ENCODE data around the gene IL6ST. TPM values are rescaled to one million over a fixed set of nuclear protein-coding genes. Genes with fewer than 3 reads are reported as not detected.

IL6ST gene
- total and polyA plus RNA-seq, 4 donors = 51.3 to 438 (median 109) TPM

GRCh38 chr5:55934720-55935119 lies 60.0 kb downstream of the IL6ST start:
- no peak for TF ChIP-seq CTCF (IDR thresholded peaks at IDR 0.05; ENCODE audit: low read depth, low read length, missing input control)
- no peak for TF ChIP-seq HNF4G (IDR thresholded peaks at IDR 0.05)
- no peak for TF ChIP-seq MAX (IDR thresholded peaks at IDR 0.05)
- TF ChIP-seq GABPA (IDR thresholded peaks at IDR 0.05 in 1 of 2, conservative IDR thresholded peaks at IDR 0.05 in 1 of 2) = no peak
- TF ChIP-seq NR2F2 (IDR thresholded peaks at IDR 0.05) = no peak
- TF ChIP-seq YY1 (IDR thresholded peaks at IDR 0.05) = no peak
- no peak for TF ChIP-seq ZBTB33 (IDR thresholded peaks at IDR 0.05)
- TF ChIP-seq RAD21 (IDR thresholded peaks at IDR 0.05) = no peak
- TF ChIP-seq SP1 (IDR thresholded peaks at IDR 0.05) = no peak
- TF ChIP-seq EGR1 (IDR thresholded peaks at IDR 0.05; ENCODE audit: low read depth in 2 of 2) = no peak
- no peak for TF ChIP-seq REST (IDR thresholded peaks at IDR 0.05)
- TF ChIP-seq FOXA1 (IDR thresholded peaks at IDR 0.05) = no peak
- Histone ChIP-seq H3K27ac (ENCODE audit: low read depth in 1 of 2, low read length in 2 of 2) (peak overlapping the region; percentile 71 to 76), H3K4me1 (ENCODE audit: control insufficient read depth in 4 of 4, insufficient read depth in 4 of 4, low read length in 3 of 4) (peaks cover 9 to 60% (median 35%) of the 10 kb centered on the region in 4 donors), H3K9me3 (ENCODE audit: control insufficient read depth in 4 of 4, low read length in 3 of 4) (no peaks in the 10 kb centered on the region), H3K9ac (ENCODE audit: low read depth in 1 of 2, low read length in 2 of 2) (peak overlapping the region in 1 of 2 donors; percentile 85), H3K36me3 (ENCODE audit: control insufficient read depth in 4 of 4, insufficient read depth in 3 of 4, low read depth in 1 of 4, low read length in 3 of 4) (peaks cover 2 to 17% (median 10%) of the 10 kb centered on the region in 4 donors), H3K4me3 (ENCODE audit: low read depth in 1 of 3, low read length in 3 of 3) (no peak overlapping the region), H3K27me3 (ENCODE audit: control insufficient read depth in 4 of 4, insufficient read depth in 4 of 4, low read length in 3 of 4) (no peaks in the 10 kb centered on the region)
- no peak for DNase-seq (ENCODE audit: low spot score)
- WGBS = 46% methylated on average over 2 of the region's 2 CpGs

- DNase-seq (ENCODE audit: low spot score) = peak; percentile 50
- H3K27ac ChIP-seq (ENCODE audit: low read depth in 1 of 2, low read length in 2 of 2) = peak overlapping the region; percentile 71 to 76
- peaks cover 9 to 58% (median 35%) of the 10 kb centered on the region in 4 donors for H3K4me1 ChIP-seq (ENCODE audit: control insufficient read depth in 4 of 4, insufficient read depth in 4 of 4, low read length in 3 of 4)
- peak overlapping the region in 1 of 2 donors; percentile 85 for H3K9ac ChIP-seq (ENCODE audit: low read depth in 1 of 2, low read length in 2 of 2)
- WGBS = 35% methylated on average over 9 of the region's 9 CpGs
- H3K27me3 ChIP-seq (ENCODE audit: control insufficient read depth in 4 of 4, insufficient read depth in 4 of 4, low read length in 3 of 4) = no peaks in the 10 kb centered on the region
- H3K4me3 ChIP-seq (ENCODE audit: low read depth in 1 of 3, low read length in 3 of 3) = no peak overlapping the region
- H3K36me3 ChIP-seq (ENCODE audit: control insufficient read depth in 4 of 4, insufficient read depth in 3 of 4, low read depth in 1 of 4, low read length in 3 of 4) = peaks cover 0 to 11% (median 9%) of the 10 kb centered on the region in 4 donors
- no peaks in the 10 kb centered on the region for H3K9me3 ChIP-seq (ENCODE audit: control insufficient read depth in 4 of 4, low read length in 3 of 4)
- TF ChIP-seq YY1 (IDR thresholded peaks at IDR 0.05) (peak; percentile 79), ZBTB33 (IDR thresholded peaks at IDR 0.05) (peak; percentile 77), REST (IDR thresholded peaks at IDR 0.05) (peak; percentile 36), ATF3 (IDR thresholded peaks at IDR 0.05) (peak; percentile 91), EGR1 (IDR thresholded peaks at IDR 0.05; ENCODE audit: low read depth in 2 of 2) (peak in 1 of 2 donors; percentile 66), CTCF (IDR thresholded peaks at IDR 0.05; ENCODE audit: low read depth, low read length, missing input control) (no peak), RAD21 (IDR thresholded peaks at IDR 0.05) (peak; percentile 54 to 59), GABPA (IDR thresholded peaks at IDR 0.05 in 1 of 2, conservative IDR thresholded peaks at IDR 0.05 in 1 of 2) (peak; percentile 16 to 22), NR2F2 (IDR thresholded peaks at IDR 0.05) (peak; percentile 87)
Observed at GRCh38 chr5:55934115-55934613, 60.6 kb downstream of the IL6ST start.

All from liver (tissue), 9 donors.